Right atrium auricular region (tissue), 2 donors: ENCODE results near the gene SSR1. TPM values are rescaled to one million over a fixed set of nuclear protein-coding genes. Genes with fewer than 3 reads are reported as not detected.
"Not testable (repeated sequence)": the region's sequence is repeated elsewhere in the genome, so short reads cannot be mapped to it uniquely, and the experiment has no call there.

Experiments
- DNase-seq: peaks from one replicate; pipeline ENCODE4 v3.0.0-alpha.2; 2019; ENCODE audit warnings: low spot score
- H3K27ac ChIP-seq, 2 donors: fragments of 200-600 bp; sonication (generic); 1 replicate in 1 of 2; 2 replicates in 1 of 2; pipeline ENCODE4 v1.5.1; 2016 to 2019
- H3K27me3 ChIP-seq, 2 donors: fragments of 200-600 bp; sonication (generic); one replicate each; pipeline versions ENCODE4 v1.5.1 to v1.6.0; 2017 to 2019
- H3K36me3 ChIP-seq: fragments of 200-600 bp; sonication (generic); one replicate; pipeline ENCODE4 v1.5.1; 2016
- H3K4me1 ChIP-seq, 2 donors: fragments of 200-600 bp; sonication (generic); one replicate each; pipeline versions ENCODE4 v1.5.1 to v1.6.0; 2017 to 2019
- H3K4me3 ChIP-seq, 2 donors: fragments of 200-600 bp; sonication (generic); 1 replicate in 1 of 2; 2 replicates in 1 of 2; pipeline ENCODE4 v1.5.1; 2017 to 2019; ENCODE audit warnings: mild to moderate bottlenecking in 1 of 2, moderate library complexity in 1 of 2
- H3K9me3 ChIP-seq, 2 donors: fragments of 200-600 bp; sonication (generic); one replicate each; pipeline ENCODE4 v1.5.1; 2019
- CTCF ChIP-seq, 2 donors: fragments of 200-600 bp; sonication (generic); IDR thresholded peaks; one replicate each; pipeline ENCODE4 v1.5.1; 2019; ENCODE audit warnings: antibody characterized with exemption in 2 of 2
- total RNA-seq, 2 donors: library from RNA; depleted of rRNA; stranded (reverse); fragments of >200 nt; gene quantifications; one replicate each; pipeline ENCODE4 v1.1.0, GENCODE V29; 2016

The SSR1 gene
- total RNA-seq, 2 donors from 2014 or later = 30.2 to 41.7 TPM

GRCh38 chr6:7268816-7269555, 44.0 kb downstream of the SSR1 start:
- TF ChIP-seq CTCF (IDR thresholded peaks at IDR 0.05) = no peak
- no peak overlapping the region for H3K4me3 ChIP-seq
- no peaks in the 10 kb centered on the region for H3K36me3 ChIP-seq
- DNase-seq = peak; percentile 18
- no peaks in the 10 kb centered on the region for H3K27me3 ChIP-seq
- H3K9me3 ChIP-seq = no peaks in the 10 kb centered on the region
- no peak overlapping the region for H3K27ac ChIP-seq
- no peaks in the 10 kb centered on the region for H3K4me1 ChIP-seq

GRCh38 chr6:7268362-7268761, 44.6 kb downstream of the SSR1 start:
- peak; percentile 48 for DNase-seq
- no peak overlapping the region for H3K4me3 ChIP-seq

GRCh38 chr6:7267466-7268091, 45.4 kb downstream of the SSR1 start:
- no peak overlapping the region for H3K27ac ChIP-seq
- H3K36me3 ChIP-seq = no peaks in the 10 kb centered on the region
- peak; percentile 80 for DNase-seq
- H3K4me3 ChIP-seq = no peak overlapping the region
- no peak for TF ChIP-seq CTCF (IDR thresholded peaks at IDR 0.05)
- H3K4me1 ChIP-seq = no peaks in the 10 kb centered on the region
- no peaks in the 10 kb centered on the region for H3K27me3 ChIP-seq
- no peaks in the 10 kb centered on the region for H3K9me3 ChIP-seq

More at GRCh38 chr6:7268362-7268761, 44.6 kb downstream of the SSR1 start:
- no peaks in the 10 kb centered on the region for H3K27me3 ChIP-seq
- TF ChIP-seq CTCF (IDR thresholded peaks at IDR 0.05) = no peak
- no peaks in the 10 kb centered on the region for H3K9me3 ChIP-seq
- H3K27ac ChIP-seq = no peak overlapping the region
- H3K4me1 ChIP-seq = no peaks in the 10 kb centered on the region
- no peaks in the 10 kb centered on the region for H3K36me3 ChIP-seq

- Histone ChIP-seq H3K9me3 (no peaks in the 10 kb centered on the region), H3K4me1 (no peaks in the 10 kb centered on the region), H3K27ac (no peak overlapping the region), H3K4me3 (no peak overlapping the region), H3K36me3 (no peaks in the 10 kb centered on the region), H3K27me3 (no peaks in the 10 kb centered on the region)
- DNase-seq = peak; percentile 51
- TF ChIP-seq CTCF (IDR thresholded peaks at IDR 0.05) = no peak
Measured at GRCh38 chr6:7267071-7267465, 45.9 kb downstream of the SSR1 start.

- H3K36me3 ChIP-seq, H3K27me3 ChIP-seq, H3K4me3 ChIP-seq, H3K9me3 ChIP-seq, H3K27ac ChIP-seq: not testable (repeated sequence)
- H3K4me1 ChIP-seq = peaks cover 0 to 13% of the 10 kb centered on the region in 2 donors
- DNase-seq = peak; percentile 54
Measured at GRCh38 chr6:7265385-7265726, 47.6 kb downstream of the SSR1 start.

GRCh38 chr6:7264686-7265384, 48.2 kb downstream of the SSR1 start:
- no peak overlapping the region for H3K27ac ChIP-seq
- no peaks in the 10 kb centered on the region for H3K36me3 ChIP-seq
- no peak for TF ChIP-seq CTCF (IDR thresholded peaks at IDR 0.05)
- peaks cover 0 to 14% of the 10 kb centered on the region in 2 donors for H3K4me1 ChIP-seq
- no peaks in the 10 kb centered on the region for H3K27me3 ChIP-seq
- no peak for DNase-seq
- H3K4me3 ChIP-seq = no peak overlapping the region
- no peaks in the 10 kb centered on the region for H3K9me3 ChIP-seq
